GM21786 (cell line): ENCODE measurements around the gene EDAR.

Source experiments
- ATAC-seq: cut with Tn5 transposase; IDR thresholded peaks from one replicate; pipeline ENCODE4 v1.9.1; 2021; ENCODE audit not compliant: unreplicated experiment

EDAR gene

GRCh38 chr2:108926561-108927380 lies 62.2 kb downstream of the EDAR start:
- no peak for ATAC-seq

- no peak for ATAC-seq
These were observed 63.3 kb downstream of the EDAR start for GRCh38 chr2:108925735-108926134.

GRCh38 chr2:108925286-108925685 lies 63.7 kb downstream of the EDAR start:
- ATAC-seq: no peak

GRCh38 chr2:108924580-108925251 lies 64.3 kb downstream of the EDAR start:
- no peak for ATAC-seq

GRCh38 chr2:108923736-108924579 lies 65.1 kb downstream of the EDAR start:
- no peak for ATAC-seq

- no peak for ATAC-seq
These were observed 65.9 kb downstream of the EDAR start for GRCh38 chr2:108923019-108923700.

GRCh38 chr2:108922141-108922915 lies 66.7 kb downstream of the EDAR start:
- ATAC-seq: no peak

GRCh38 chr2:108921096-108922030 lies 67.7 kb downstream of the EDAR start:
- ATAC-seq: no peak

- ATAC-seq: no peak
These were observed 68.3 kb downstream of the EDAR start for GRCh38 chr2:108920686-108921085.

GRCh38 chr2:108919571-108920373 lies 69.2 kb downstream of the EDAR start:
- ATAC-seq: no peak

GRCh38 chr2:108918941-108919341 lies 70.1 kb downstream of the EDAR start:
- no peak for ATAC-seq

- ATAC-seq: no peak
These were observed 70.7 kb downstream of the EDAR start for GRCh38 chr2:108918156-108918874.

- no peak for ATAC-seq
These were observed 71.5 kb downstream of the EDAR start for GRCh38 chr2:108917526-108917925.

- no peak for ATAC-seq
These were observed 72.1 kb downstream of the EDAR start for GRCh38 chr2:108916796-108917421.

GRCh38 chr2:108916122-108916795 lies 72.8 kb downstream of the EDAR start:
- no peak for ATAC-seq

GRCh38 chr2:108912629-108912902 lies 76.5 kb downstream of the EDAR start:
- ATAC-seq: no peak
